Loucy (cell line): Measurements from ENCODE around the gene C12orf60.

Source experiments
- CTCF ChIP-seq: fragments of 200-600 bp; sonication (generic); conservative IDR thresholded peaks from 2 replicates; pipeline ENCODE4 v1.5.1; 2014; ENCODE audit warnings: mild to moderate bottlenecking, antibody characterized with exemption, low read length
- EZH2phosphoT487 ChIP-seq: fragments of 200-600 bp; IDR thresholded peaks from 2 replicates; pipeline ENCODE4 v1.6.1; 2018; ENCODE audit warnings: antibody characterized with exemption, mild to moderate bottlenecking, moderate library complexity, borderline replicate concordance

GRCh38 chr12:14873440-14874185 is 70.1 kb downstream of the C12orf60 start:
- no peak for TF ChIP-seq CTCF
- no peak for TF ChIP-seq EZH2phosphoT487
